ENCODE measurements around the gene NRG2. TPM values are rescaled to one million over a fixed set of nuclear protein-coding genes. Genes with fewer than 3 reads are reported as not detected.

NRG2 gene
- total RNA-seq, 2 experiments from 2014 or later, result 0.11 to 0.14 TPM

- Mint-ChIP-seq H3K27me3 (peaks cover 43% of the 10 kb centered on the region), H3K4me3 (no peak overlapping the region), H3K4me1 (no peaks in the 10 kb centered on the region), H3K36me3 (ENCODE audit: low read depth) (peaks cover 2% of the 10 kb centered on the region), H3K27ac (no peak overlapping the region), H3K9me3 (ENCODE audit: low read depth) (peaks cover 4% of the 10 kb centered on the region)
- DNase-seq (no peak), ATAC-seq (no peak)
- intact Hi-C loops (cut with DNase I, micrococcal nuclease), result no loop called here
- CTCF ChIA-PET, result no interaction called here
- POLR2A ChIA-PET, result no interaction called here
These were observed 96.7 kb downstream of the NRG2 start for GRCh38 chr5:139946440-139946839.

DNA sequence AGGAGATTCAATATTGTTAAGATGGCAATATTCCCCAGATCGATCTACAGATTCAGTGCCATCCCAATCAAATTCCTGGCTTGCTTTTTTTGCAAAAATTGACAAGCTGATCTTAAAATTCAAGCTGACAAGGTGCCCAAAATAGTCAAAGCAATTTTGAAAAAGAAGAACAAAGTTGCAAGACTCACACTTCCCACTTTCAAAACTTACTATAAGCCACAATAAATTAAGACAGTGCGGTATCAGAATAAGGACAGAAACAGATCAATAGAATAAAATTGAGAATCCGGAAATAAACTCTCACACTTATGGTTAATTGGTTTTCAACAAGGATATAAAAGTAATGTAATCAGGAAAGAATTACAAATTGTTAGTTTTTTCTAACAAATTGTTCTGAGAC lies 97.1 kb downstream of the NRG2 start:
- Mint-ChIP-seq H3K36me3 (ENCODE audit: low read depth) (peaks cover 2% of the 10 kb centered on the region), H3K4me1 (no peaks in the 10 kb centered on the region), H3K9me3 (ENCODE audit: low read depth) (peaks cover 4% of the 10 kb centered on the region), H3K27me3 (peaks cover 44% of the 10 kb centered on the region), H3K27ac (no peak overlapping the region), H3K4me3 (no peak overlapping the region)
- ChIA-PET POLR2A (no interaction called here), CTCF (no interaction called here)
- no peak for ATAC-seq
- no peak for DNase-seq
- intact Hi-C loops (cut with DNase I, micrococcal nuclease), result no loop called here

DNA sequence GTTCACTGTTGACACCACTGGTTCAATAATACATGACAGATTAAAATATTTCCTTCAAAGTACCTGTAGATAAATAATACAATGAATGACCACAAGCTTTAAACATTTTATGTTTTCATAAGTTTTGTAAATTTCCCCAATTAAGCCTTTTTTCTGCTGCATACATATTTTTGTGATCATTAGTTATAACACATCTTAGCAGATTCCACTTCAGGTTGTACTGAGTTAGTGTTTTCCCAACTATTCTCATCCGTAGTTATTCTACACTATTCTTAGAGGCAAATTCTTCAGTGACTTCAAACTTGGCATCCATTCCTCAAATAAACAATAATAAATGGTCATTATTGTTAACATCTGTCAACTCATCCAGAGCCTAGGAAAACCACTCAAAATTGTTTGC lies 100.9 kb downstream of the NRG2 start:
- ATAC-seq (no peak), DNase-seq (no peak)
- Mint-ChIP-seq H3K9me3 (ENCODE audit: low read depth) (peaks cover 13% of the 10 kb centered on the region), H3K36me3 (ENCODE audit: low read depth) (peaks cover 2% of the 10 kb centered on the region), H3K4me1 (no peaks in the 10 kb centered on the region), H3K27me3 (peaks cover 43% of the 10 kb centered on the region), H3K4me3 (no peak overlapping the region), H3K27ac (no peak overlapping the region)
- CTCF ChIA-PET, result interaction anchor here (0.6 to 2.7 kb wide), 4 partner anchors 25 to 1667 kb away, joined by 3 to 14 read pairs (median 3); no protein-coding TSS in a partner anchor
- POLR2A ChIA-PET, result no interaction called here
- intact Hi-C loops (cut with DNase I, micrococcal nuclease), result no loop called here

DNA sequence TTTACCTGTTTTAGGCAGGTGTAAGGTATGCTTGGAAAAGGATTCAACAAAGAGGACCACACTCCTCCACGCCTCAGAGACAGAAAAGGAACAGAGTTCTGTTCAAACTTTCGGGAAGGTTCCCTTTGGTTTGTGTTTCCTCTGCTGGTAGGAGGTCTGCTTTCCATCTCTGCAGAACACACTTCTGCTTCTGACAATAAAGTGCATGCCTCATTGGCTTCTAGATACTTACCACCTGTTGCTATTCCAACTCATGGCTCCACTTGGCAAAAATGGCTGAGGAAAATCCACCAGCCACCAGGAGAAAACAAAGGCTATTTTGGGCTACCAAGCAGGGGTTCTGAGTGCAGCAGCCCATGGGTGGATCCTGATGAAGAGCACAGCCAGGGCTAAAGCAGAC lies 112.7 kb downstream of the NRG2 start:
- Mint-ChIP-seq H3K4me3 (no peak overlapping the region), H3K36me3 (ENCODE audit: low read depth) (no peaks in the 10 kb centered on the region), H3K9me3 (ENCODE audit: low read depth) (no peaks in the 10 kb centered on the region), H3K4me1 (no peaks in the 10 kb centered on the region), H3K27me3 (peaks cover 38% of the 10 kb centered on the region), H3K27ac (no peak overlapping the region)
- ATAC-seq (no peak), DNase-seq (no peak)
- intact Hi-C loops (cut with DNase I, micrococcal nuclease), result no loop called here
- ChIA-PET CTCF (no interaction called here), POLR2A (no interaction called here)

DNA sequence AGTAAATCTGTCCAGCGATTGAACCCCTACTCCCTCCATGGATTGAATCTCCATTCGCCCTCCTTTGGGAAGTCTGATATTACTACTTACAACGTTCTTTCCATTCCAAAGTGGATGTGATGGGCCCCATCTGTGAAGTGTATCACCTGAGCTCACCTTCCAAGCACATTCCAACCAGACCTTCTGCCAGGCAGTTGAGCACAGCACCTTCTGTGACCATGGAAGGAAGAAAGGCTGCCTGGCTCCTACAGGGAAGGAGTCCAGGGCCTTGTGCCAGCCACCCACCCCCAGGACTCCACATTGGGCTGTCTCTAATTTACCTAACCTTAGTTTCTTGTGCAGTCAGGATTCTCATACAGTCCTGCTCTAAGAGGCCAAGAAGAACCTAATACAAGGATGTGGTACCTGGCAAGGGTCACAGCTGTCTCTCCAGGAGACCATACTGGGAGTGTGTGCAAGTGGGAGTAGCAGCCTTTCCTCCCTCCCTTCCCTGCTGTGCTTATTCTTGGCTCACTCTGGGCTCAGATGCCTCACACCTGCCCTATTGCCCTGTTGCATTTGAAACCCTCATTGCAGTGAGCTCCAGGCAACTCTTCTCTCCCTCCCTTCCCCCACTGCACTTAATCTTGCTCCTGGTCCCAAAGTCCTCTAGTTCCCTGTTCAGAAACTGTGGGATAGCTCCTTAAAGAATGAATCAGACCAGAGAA lies 116.1 kb downstream of the NRG2 start:
- Mint-ChIP-seq H3K36me3 (ENCODE audit: low read depth) (no peaks in the 10 kb centered on the region), H3K4me3 (no peak overlapping the region), H3K9me3 (ENCODE audit: low read depth) (no peaks in the 10 kb centered on the region), H3K27me3 (peaks cover 26% of the 10 kb centered on the region), H3K4me1 (no peaks in the 10 kb centered on the region), H3K27ac (no peak overlapping the region)
- intact Hi-C loops (cut with DNase I, micrococcal nuclease), result no loop called here
- DNase-seq, result no peak
- no peak for ATAC-seq
- ChIA-PET POLR2A (no interaction called here), CTCF (interaction anchor here (0.7 to 2.4 kb wide), 2 partner anchors 39 to 42 kb away, joined by 3 to 9 read pairs; no protein-coding TSS in a partner anchor)

- Mint-ChIP-seq H3K27me3 (peaks cover 24% of the 10 kb centered on the region), H3K36me3 (ENCODE audit: low read depth) (no peaks in the 10 kb centered on the region), H3K27ac (no peak overlapping the region), H3K9me3 (ENCODE audit: low read depth) (no peaks in the 10 kb centered on the region), H3K4me1 (no peaks in the 10 kb centered on the region), H3K4me3 (no peak overlapping the region)
- ATAC-seq (peak; percentile 71), DNase-seq (no peak)
- ChIA-PET CTCF (interaction anchor here (0.5 to 1.0 kb wide), 4 partner anchors 12 to 108 kb away, joined by 3 to 4 read pairs (median 3); no protein-coding TSS in a partner anchor), POLR2A (interaction anchor here (0.6 kb wide), 1 partner anchor 589 kb away, joined by 3 read pairs; no protein-coding TSS in a partner anchor)
- intact Hi-C loops (cut with DNase I, micrococcal nuclease), result no loop called here
These were observed 117.2 kb downstream of the NRG2 start for GRCh38 chr5:139925650-139926640.

GRCh38 chr5:139925216-139925562 lies 117.9 kb downstream of the NRG2 start:
- H3K36me3 Mint-ChIP-seq (ENCODE audit: low read depth), result no peaks in the 10 kb centered on the region
- H3K27me3 Mint-ChIP-seq, result peaks cover 22% of the 10 kb centered on the region
- intact Hi-C loops (cut with DNase I, micrococcal nuclease), result no loop called here
- no peaks in the 10 kb centered on the region for H3K4me1 Mint-ChIP-seq
- ChIA-PET POLR2A (interaction anchor here (0.6 kb wide), 1 partner anchor 589 kb away, joined by 3 read pairs; no protein-coding TSS in a partner anchor), CTCF (interaction anchor here (0.5 to 1.0 kb wide), 3 partner anchors 15 to 109 kb away, joined by 3 to 4 read pairs (median 3); no protein-coding TSS in a partner anchor)
- ATAC-seq, result no peak
- no peaks in the 10 kb centered on the region for H3K9me3 Mint-ChIP-seq (ENCODE audit: low read depth)
- no peak overlapping the region for H3K4me3 Mint-ChIP-seq
- DNase-seq, result no peak
- H3K27ac Mint-ChIP-seq, result no peak overlapping the region

- H3K27me3 Mint-ChIP-seq, result peaks cover 17% of the 10 kb centered on the region
- H3K27ac Mint-ChIP-seq, result no peak overlapping the region
- no peaks in the 10 kb centered on the region for H3K4me1 Mint-ChIP-seq
- CTCF ChIA-PET, result interaction anchor here (0.6 kb wide), 2 partner anchors 29 to 1012 kb away, joined by 3 read pairs; no protein-coding TSS in a partner anchor
- ATAC-seq (no peak), DNase-seq (no peak)
- intact Hi-C loops (cut with DNase I, micrococcal nuclease), result no loop called here
- POLR2A ChIA-PET, result no interaction called here
- no peaks in the 10 kb centered on the region for H3K36me3 Mint-ChIP-seq (ENCODE audit: low read depth)
- no peaks in the 10 kb centered on the region for H3K9me3 Mint-ChIP-seq (ENCODE audit: low read depth)
- no peak overlapping the region for H3K4me3 Mint-ChIP-seq
These were observed 118.5 kb downstream of the NRG2 start for GRCh38 chr5:139924294-139925215.

DNA sequence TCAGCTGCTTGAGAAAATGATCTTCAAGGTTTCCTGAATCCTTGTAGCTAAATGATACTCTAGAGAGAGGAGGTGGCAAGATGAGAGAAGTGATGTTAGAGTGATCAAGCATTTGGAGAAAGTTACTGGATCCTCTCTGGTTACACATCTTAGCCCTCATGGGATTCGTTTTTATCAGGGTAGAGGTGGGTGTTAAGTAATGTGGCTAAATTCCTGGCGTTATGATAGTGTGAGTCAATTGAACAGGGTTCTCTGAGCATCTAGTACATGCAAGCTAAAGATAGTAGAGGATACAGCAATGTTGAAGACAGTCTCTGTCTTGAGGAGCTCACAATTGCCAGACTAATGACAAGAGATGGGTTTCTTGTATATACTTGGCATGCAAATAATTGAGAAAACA lies 123.8 kb downstream of the NRG2 start:
- CTCF ChIA-PET, result interaction anchor here (1.1 to 1.4 kb wide), 2 partner anchors 50 to 209 kb away, joined by 4 to 5 read pairs; no protein-coding TSS in a partner anchor
- no peaks in the 10 kb centered on the region for H3K4me1 Mint-ChIP-seq

GRCh38 chr5:139915834-139916233 lies 127.3 kb downstream of the NRG2 start:
- CTCF ChIA-PET, result interaction anchor here (1.8 kb wide), 1 partner anchor 53 kb away, joined by 8 read pairs; no protein-coding TSS in a partner anchor
- no peak for DNase-seq
- H3K27me3 Mint-ChIP-seq, result peaks cover 12% of the 10 kb centered on the region
- intact Hi-C loops (cut with DNase I, micrococcal nuclease), result no loop called here
- H3K4me3 Mint-ChIP-seq, result no peak overlapping the region
- H3K36me3 Mint-ChIP-seq (ENCODE audit: low read depth), result no peaks in the 10 kb centered on the region
- no peaks in the 10 kb centered on the region for H3K9me3 Mint-ChIP-seq (ENCODE audit: low read depth)
- no peaks in the 10 kb centered on the region for H3K4me1 Mint-ChIP-seq
- no peak for ATAC-seq
- H3K27ac Mint-ChIP-seq, result no peak overlapping the region
- POLR2A ChIA-PET, result no interaction called here

More for the DNA sequence above, 123.8 kb downstream of the NRG2 start:
- intact Hi-C loops (cut with DNase I, micrococcal nuclease), result no loop called here
- Mint-ChIP-seq H3K9me3 (ENCODE audit: low read depth) (no peaks in the 10 kb centered on the region), H3K4me3 (no peak overlapping the region), H3K27ac (no peak overlapping the region), H3K36me3 (ENCODE audit: low read depth) (no peaks in the 10 kb centered on the region), H3K27me3 (peaks cover 11% of the 10 kb centered on the region)
- DNase-seq (no peak), ATAC-seq (no peak)
- POLR2A ChIA-PET, result interaction anchor here (0.5 kb wide), 1 partner anchor 38 kb away, joined by 3 read pairs; no protein-coding TSS in a partner anchor

DNA sequence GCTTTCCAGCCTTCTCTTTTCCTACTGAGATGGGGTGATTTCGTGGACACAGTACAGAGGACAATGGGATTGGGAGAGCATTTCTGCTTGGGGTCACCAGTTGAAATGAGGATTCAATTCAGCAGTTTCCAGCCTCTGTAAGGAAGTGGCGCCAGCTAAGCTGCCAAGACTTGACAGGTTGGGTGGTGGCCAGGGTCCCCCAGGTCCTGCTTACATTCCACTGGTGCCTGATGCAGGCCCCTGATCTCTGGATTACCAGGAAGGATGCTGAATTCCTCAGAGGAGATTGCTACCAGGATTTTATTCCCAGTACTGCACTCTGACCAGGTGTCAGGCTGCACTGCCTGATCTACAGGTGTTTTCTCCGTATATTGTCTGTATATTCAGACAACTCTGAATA lies 127.8 kb downstream of the NRG2 start:
- Mint-ChIP-seq H3K27ac (no peak overlapping the region), H3K36me3 (ENCODE audit: low read depth) (no peaks in the 10 kb centered on the region), H3K9me3 (ENCODE audit: low read depth) (no peaks in the 10 kb centered on the region), H3K27me3 (peaks cover 9% of the 10 kb centered on the region), H3K4me1 (no peaks in the 10 kb centered on the region), H3K4me3 (no peak overlapping the region)
- intact Hi-C loops (cut with DNase I, micrococcal nuclease), result no loop called here
- CTCF ChIA-PET, result interaction anchor here (1.1 to 3.1 kb wide), 2 partner anchors 51 to 54 kb away, joined by 3 to 17 read pairs; no protein-coding TSS in a partner anchor
- ATAC-seq, result no peak
- POLR2A ChIA-PET, result no interaction called here
- no peak for DNase-seq
